Endodermal cell (in vitro differentiated cells): ENCODE measurements around the gene GTPBP10. TPM values are rescaled to one million over a fixed set of nuclear protein-coding genes. Genes with fewer than 3 reads are reported as not detected.

ENCODE experiments used
- DNase-seq: peaks from one replicate; pipeline ENCODE4 v3.0.0-alpha.2; 2017
- H3K27ac ChIP-seq: 2 replicates; pipeline ENCODE4 v1.5.1; 2013; ENCODE audit warnings: mild to moderate bottlenecking, low read depth, low read length, moderate library complexity
- H3K27me3 ChIP-seq: 2 replicates; pipeline ENCODE4 v1.6.1; 2013; ENCODE audit warnings: mild to moderate bottlenecking, low read length, moderate library complexity; ENCODE audit not compliant: insufficient read depth, control insufficient read depth, poor library complexity, severe bottlenecking
- H3K36me3 ChIP-seq: 2 replicates; pipeline ENCODE4 v1.7.0; 2013; ENCODE audit warnings: mild to moderate bottlenecking, low read length, moderate library complexity; ENCODE audit not compliant: control insufficient read depth, insufficient read depth
- H3K4me1 ChIP-seq: one replicate; pipeline ENCODE4 v1.7.0; 2013; ENCODE audit warnings: low read length; ENCODE audit not compliant: control insufficient read depth, insufficient read depth
- H3K4me3 ChIP-seq: 2 replicates; pipeline ENCODE4 v1.5.1; 2013; ENCODE audit warnings: mild to moderate bottlenecking, low read length, moderate library complexity
- H3K9ac ChIP-seq: 2 replicates; pipeline ENCODE4 v1.6.1; 2013; ENCODE audit warnings: mild to moderate bottlenecking, low read length, moderate library complexity; ENCODE audit not compliant: poor library complexity, severe bottlenecking; ENCODE audit errors: extremely low read depth
- H3K9me3 ChIP-seq: 2 replicates; pipeline ENCODE4 v1.6.1; 2013; ENCODE audit warnings: mild to moderate bottlenecking, low read length, moderate library complexity; ENCODE audit not compliant: control insufficient read depth
- H3K27ac Mint-ChIP-seq: 2 replicates; pipeline ENCODE4 v1.8.0; 2020; ENCODE audit warnings: mixed read lengths
- H3K27me3 Mint-ChIP-seq: 2 replicates; pipeline ENCODE4 v1.8.0; 2021; ENCODE audit warnings: mild to moderate bottlenecking, mixed read lengths; ENCODE audit not compliant: insufficient read depth
- H3K36me3 Mint-ChIP-seq: 2 replicates; pipeline ENCODE4 v1.8.0; 2020; ENCODE audit warnings: low read depth, mixed read lengths
- H3K4me1 Mint-ChIP-seq: 2 replicates; pipeline ENCODE4 v1.8.0; 2020; ENCODE audit warnings: mixed read lengths
- H3K4me3 Mint-ChIP-seq: 2 replicates; pipeline ENCODE4 v1.8.0; 2020; ENCODE audit warnings: mild to moderate bottlenecking, moderate library complexity, mixed read lengths
- H3K9me3 Mint-ChIP-seq: 2 replicates; pipeline ENCODE4 v1.8.0; 2020; ENCODE audit warnings: mild to moderate bottlenecking, mixed read lengths
- WGBS, 2 experiments: methylation state at CpG; one replicate each; pipeline versions ENCODE4 v1.1.5 to v1.1.7; 2013; ENCODE audit warnings: missing lambda C conversion rate in 2 of 2, mixed read lengths in 1 of 2; ENCODE audit not compliant: insufficient coverage in 1 of 2, insufficient read length in 1 of 2; 5-methylcytosine and 5-hydroxymethylcytosine counted together
- total RNA-seq, 2 donors: library from RNA; stranded (reverse); fragmentation: NEBNext Ultra II Directional in 1 of 2; extraction: Animal tissue kit (Norgen Biotek cat#: 25700) in 1 of 2; gene quantifications; 2 replicates in 1 of 2; 3 replicates in 1 of 2; pipeline ENCODE4 v1.2.1, GENCODE V29; 2021
- TF ChIP-seq, protein P1 (sequence below): fragments of 200-600 bp; sonication (generic); conservative IDR thresholded peaks from 2 replicates; pipeline ENCODE4 v1.5.0; 2021; ENCODE audit warnings: antibody characterized with exemption, mild to moderate bottlenecking

GTPBP10 gene
- total RNA-seq, 2 donors from 2014 or later: 24.5 to 26.3 TPM

DNA sequence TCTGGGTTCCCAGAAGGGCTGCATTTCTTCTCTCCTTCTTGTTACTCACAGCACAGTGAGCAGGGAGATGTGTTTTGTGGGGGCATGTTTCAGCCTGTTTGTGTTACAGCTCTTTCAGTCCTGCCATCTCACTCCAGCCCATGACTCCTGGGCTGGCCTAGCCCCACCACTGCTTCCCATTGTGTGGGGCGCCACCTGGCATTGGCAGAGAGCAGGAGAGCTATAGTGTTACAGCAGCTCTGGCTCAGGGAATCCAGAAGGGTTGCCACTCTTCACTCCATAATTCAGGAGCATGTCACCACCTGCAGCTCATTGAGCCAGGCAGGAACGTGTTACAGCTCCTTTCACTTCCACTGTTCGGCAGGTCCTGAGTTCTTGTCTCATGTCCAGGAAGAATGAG lies 86.7 kb downstream of the GTPBP10 start:
- Histone ChIP-seq H3K27me3 (no peaks in the 10 kb centered on the region), H3K4me3 (no peak overlapping the region), H3K27ac (no peak overlapping the region), H3K36me3 (no peaks in the 10 kb centered on the region), H3K9me3 (peaks cover 28% of the 10 kb centered on the region), H3K4me1 (no peaks in the 10 kb centered on the region), H3K9ac (no peak overlapping the region)
- Mint-ChIP-seq H3K9me3 (peaks cover 19% of the 10 kb centered on the region), H3K36me3 (no peaks in the 10 kb centered on the region), H3K27ac (no peak overlapping the region), H3K4me1 (no peaks in the 10 kb centered on the region), H3K27me3 (peaks cover 4% of the 10 kb centered on the region), H3K4me3 (no peak overlapping the region)
- 95 to 100% methylated on average over 2 to 3 of the region's 3 CpGs for WGBS, 2 experiments
- no peak for DNase-seq
- TF ChIP-seq, protein P1, sequence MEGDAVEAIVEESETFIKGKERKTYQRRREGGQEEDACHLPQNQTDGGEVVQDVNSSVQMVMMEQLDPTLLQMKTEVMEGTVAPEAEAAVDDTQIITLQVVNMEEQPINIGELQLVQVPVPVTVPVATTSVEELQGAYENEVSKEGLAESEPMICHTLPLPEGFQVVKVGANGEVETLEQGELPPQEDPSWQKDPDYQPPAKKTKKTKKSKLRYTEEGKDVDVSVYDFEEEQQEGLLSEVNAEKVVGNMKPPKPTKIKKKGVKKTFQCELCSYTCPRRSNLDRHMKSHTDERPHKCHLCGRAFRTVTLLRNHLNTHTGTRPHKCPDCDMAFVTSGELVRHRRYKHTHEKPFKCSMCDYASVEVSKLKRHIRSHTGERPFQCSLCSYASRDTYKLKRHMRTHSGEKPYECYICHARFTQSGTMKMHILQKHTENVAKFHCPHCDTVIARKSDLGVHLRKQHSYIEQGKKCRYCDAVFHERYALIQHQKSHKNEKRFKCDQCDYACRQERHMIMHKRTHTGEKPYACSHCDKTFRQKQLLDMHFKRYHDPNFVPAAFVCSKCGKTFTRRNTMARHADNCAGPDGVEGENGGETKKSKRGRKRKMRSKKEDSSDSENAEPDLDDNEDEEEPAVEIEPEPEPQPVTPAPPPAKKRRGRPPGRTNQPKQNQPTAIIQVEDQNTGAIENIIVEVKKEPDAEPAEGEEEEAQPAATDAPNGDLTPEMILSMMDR: no peak

Other genes with a start within 250 kb of the GTPBP10 start
- gene STEAP1, start 192.2 kb upstream of the GTPBP10 start, total RNA-seq: 1 to 10 TPM in 1 of 2 donors, under 1 TPM in 1; 0.66 to 3.8 TPM
- 10 to 100 TPM in 1 of 2 donors, 1 to 10 TPM in 1; 4.0 to 11.0 TPM for gene STEAP2, start 135.0 kb upstream of the GTPBP10 start, total RNA-seq
- 1 to 10 TPM; 4.9 to 6.6 TPM for gene CFAP69, start 101.5 kb upstream of the GTPBP10 start, total RNA-seq
- gene FAM237B, start 25.4 kb upstream of the GTPBP10 start, total RNA-seq: not detected
- gene CLDN12, start 56.7 kb downstream of the GTPBP10 start, total RNA-seq: 10 to 100 TPM; 50.3 to 51.6 TPM
- gene PTTG1IP2, start 122.9 kb downstream of the GTPBP10 start, total RNA-seq: not detected
- 10 to 100 TPM in 1 of 2 donors, 1 to 10 TPM in 1; 8.7 to 13.4 TPM for gene CDK14, start 249.6 kb downstream of the GTPBP10 start, total RNA-seq